ENCODE results near the gene CLDN24.

DNA sequence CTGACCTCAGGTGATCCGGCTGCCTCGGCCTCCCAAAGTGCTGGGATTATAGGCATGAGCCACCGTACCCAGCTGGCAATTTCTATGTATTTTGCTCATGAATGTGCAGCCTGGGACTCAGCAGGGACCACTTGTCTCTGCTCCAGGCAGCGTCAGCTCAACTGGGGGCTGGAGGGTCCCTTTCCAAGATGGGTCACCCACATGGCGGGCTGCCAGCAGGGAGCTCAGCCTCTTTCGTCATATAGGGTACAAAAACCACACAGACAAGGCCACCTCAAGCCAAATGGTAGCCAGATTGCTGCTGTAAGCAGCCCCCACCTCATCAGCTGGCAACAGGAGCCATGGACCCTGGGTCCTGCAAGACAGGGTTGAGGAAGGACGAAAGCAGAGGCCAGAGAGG lies 2.4 kb upstream of the CLDN24 start:
- TF ChIP-seq SPI1 (IDR thresholded peaks at IDR 0.05; ENCODE audit: borderline replicate concordance, low read depth): no peak
- no peak for TF ChIP-seq GABPA (IDR thresholded peaks at IDR 0.05; ENCODE audit: low read depth)
